Measurements from ENCODE around the gene DSC3. TPM values are rescaled to one million over a fixed set of nuclear protein-coding genes. Genes with fewer than 3 reads are reported as not detected.

The DSC3 gene
- total RNA-seq, 2 donors from 2014 or later, result 3.0 to 12.9 TPM

- Histone ChIP-seq H3K36me3 (no peaks in the 10 kb centered on the region), H3K27ac (no peak overlapping the region), H3K9me3 (no peaks in the 10 kb centered on the region), H3K27me3 (replicated peaks; ENCODE audit: insufficient read depth) (no peaks in the 10 kb centered on the region), H3K4me1 (ENCODE audit: control insufficient read depth in 1 of 2, low read depth in 2 of 2) (no peaks in the 10 kb centered on the region), H3K4me3 (no peak overlapping the region)
- no peak for ATAC-seq (ENCODE audit: insufficient number of reproducible peaks, low FRiP score, low read depth)
- DNase-seq (ENCODE audit: low spot score), result no peak
- TF ChIP-seq, protein P1, sequence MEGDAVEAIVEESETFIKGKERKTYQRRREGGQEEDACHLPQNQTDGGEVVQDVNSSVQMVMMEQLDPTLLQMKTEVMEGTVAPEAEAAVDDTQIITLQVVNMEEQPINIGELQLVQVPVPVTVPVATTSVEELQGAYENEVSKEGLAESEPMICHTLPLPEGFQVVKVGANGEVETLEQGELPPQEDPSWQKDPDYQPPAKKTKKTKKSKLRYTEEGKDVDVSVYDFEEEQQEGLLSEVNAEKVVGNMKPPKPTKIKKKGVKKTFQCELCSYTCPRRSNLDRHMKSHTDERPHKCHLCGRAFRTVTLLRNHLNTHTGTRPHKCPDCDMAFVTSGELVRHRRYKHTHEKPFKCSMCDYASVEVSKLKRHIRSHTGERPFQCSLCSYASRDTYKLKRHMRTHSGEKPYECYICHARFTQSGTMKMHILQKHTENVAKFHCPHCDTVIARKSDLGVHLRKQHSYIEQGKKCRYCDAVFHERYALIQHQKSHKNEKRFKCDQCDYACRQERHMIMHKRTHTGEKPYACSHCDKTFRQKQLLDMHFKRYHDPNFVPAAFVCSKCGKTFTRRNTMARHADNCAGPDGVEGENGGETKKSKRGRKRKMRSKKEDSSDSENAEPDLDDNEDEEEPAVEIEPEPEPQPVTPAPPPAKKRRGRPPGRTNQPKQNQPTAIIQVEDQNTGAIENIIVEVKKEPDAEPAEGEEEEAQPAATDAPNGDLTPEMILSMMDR (IDR thresholded peaks at IDR 0.05), result no peak
Observed at GRCh38 chr18:30967701-30968100, 74.8 kb downstream of the DSC3 start.

GRCh38 chr18:30965237-30965636, 77.3 kb downstream of the DSC3 start:
- H3K27ac ChIP-seq, result no peak overlapping the region
- no peak for ATAC-seq (ENCODE audit: insufficient number of reproducible peaks, low FRiP score, low read depth)
- H3K4me3 ChIP-seq, result no peak overlapping the region
- no peaks in the 10 kb centered on the region for H3K4me1 ChIP-seq (ENCODE audit: control insufficient read depth in 1 of 2, low read depth in 2 of 2)
- H3K36me3 ChIP-seq, result no peaks in the 10 kb centered on the region
- no peak for DNase-seq (ENCODE audit: low spot score)
- H3K27me3 ChIP-seq (replicated peaks; ENCODE audit: insufficient read depth), result no peaks in the 10 kb centered on the region
- H3K9me3 ChIP-seq, result no peaks in the 10 kb centered on the region
- TF ChIP-seq, protein P1 (IDR thresholded peaks at IDR 0.05), result no peak

- Histone ChIP-seq H3K4me1 (ENCODE audit: control insufficient read depth in 1 of 2, low read depth in 2 of 2) (no peaks in the 10 kb centered on the region), H3K4me3 (no peak overlapping the region), H3K27me3 (replicated peaks; ENCODE audit: insufficient read depth) (no peaks in the 10 kb centered on the region), H3K9me3 (no peaks in the 10 kb centered on the region), H3K36me3 (no peaks in the 10 kb centered on the region), H3K27ac (no peak overlapping the region)
- TF ChIP-seq, protein P1 (IDR thresholded peaks at IDR 0.05), result no peak
- DNase-seq (ENCODE audit: low spot score) (no peak), ATAC-seq (ENCODE audit: insufficient number of reproducible peaks, low FRiP score, low read depth) (no peak)
Observed at GRCh38 chr18:30960661-30961060, 81.9 kb downstream of the DSC3 start.

DNA sequence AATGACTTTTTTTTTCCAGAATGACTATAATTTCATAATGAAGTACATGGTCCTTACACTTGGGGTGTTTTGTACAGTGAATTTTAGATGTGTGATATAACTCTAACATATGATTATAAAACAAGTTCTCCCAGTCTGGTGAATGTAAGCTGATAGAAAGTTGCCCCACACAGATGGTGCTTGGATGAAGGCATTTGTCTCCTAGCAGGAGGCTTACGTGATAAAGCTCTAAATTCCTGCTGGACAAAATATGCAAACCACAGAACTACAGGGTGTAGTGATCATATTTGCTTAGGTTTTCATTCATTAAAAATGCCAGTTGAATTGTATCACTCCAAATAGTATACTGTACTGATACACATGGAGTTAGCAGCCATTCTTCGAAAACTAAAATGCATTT, 85.5 kb downstream of the DSC3 start:
- Histone ChIP-seq H3K9me3 (no peaks in the 10 kb centered on the region), H3K36me3 (no peaks in the 10 kb centered on the region), H3K27ac (no peak overlapping the region), H3K4me3 (no peak overlapping the region), H3K4me1 (ENCODE audit: control insufficient read depth in 1 of 2, low read depth in 2 of 2) (no peaks in the 10 kb centered on the region), H3K27me3 (replicated peaks; ENCODE audit: insufficient read depth) (no peaks in the 10 kb centered on the region)
- ATAC-seq (ENCODE audit: insufficient number of reproducible peaks, low FRiP score, low read depth), result no peak
- DNase-seq (ENCODE audit: low spot score), result no peak
- TF ChIP-seq, protein P1 (IDR thresholded peaks at IDR 0.05), result no peak

- no peak overlapping the region for H3K4me3 ChIP-seq
- ATAC-seq (ENCODE audit: insufficient number of reproducible peaks, low FRiP score, low read depth), result no peak
Observed at GRCh38 chr18:30954262-30954661, 88.3 kb downstream of the DSC3 start.

More at GRCh38 chr18:30954262-30954661, 88.3 kb downstream of the DSC3 start:
- H3K4me1 ChIP-seq (ENCODE audit: control insufficient read depth in 1 of 2, low read depth in 2 of 2), result no peaks in the 10 kb centered on the region
- DNase-seq (ENCODE audit: low spot score), result no peak
- no peaks in the 10 kb centered on the region for H3K36me3 ChIP-seq
- H3K27ac ChIP-seq, result no peak overlapping the region
- H3K27me3 ChIP-seq (replicated peaks; ENCODE audit: insufficient read depth), result no peaks in the 10 kb centered on the region
- H3K9me3 ChIP-seq, result no peaks in the 10 kb centered on the region
- TF ChIP-seq, protein P1 (IDR thresholded peaks at IDR 0.05), result no peak
